Measurements from ENCODE around the gene CEP19.
"Not testable (repeated sequence)": the region's sequence is repeated elsewhere in the genome, so short reads cannot be mapped to it uniquely, and the experiment has no call there.

Gene CEP19, protein sequence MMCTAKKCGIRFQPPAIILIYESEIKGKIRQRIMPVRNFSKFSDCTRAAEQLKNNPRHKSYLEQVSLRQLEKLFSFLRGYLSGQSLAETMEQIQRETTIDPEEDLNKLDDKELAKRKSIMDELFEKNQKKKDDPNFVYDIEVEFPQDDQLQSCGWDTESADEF

GRCh38 chr3:196711838-196712513 is at the start of gene CEP19, which contains the start of gene PIGX:
Gene CEP19, minus strand, starts transcription at chr3:196712250. Its CDS starts 3,593 bp downstream, at chr3:196708657.
Gene PIGX, plus strand, starts transcription at chr3:196712377.
- DNase-seq (ENCODE audit: low spot score): peak; percentile 89

- DNase-seq (ENCODE audit: low spot score): no peak
These were observed 46.1 kb upstream of the CEP19 start for GRCh38 chr3:196757876-196758739.

- no peak for DNase-seq (ENCODE audit: low spot score)
These were observed 44.7 kb upstream of the CEP19 start for GRCh38 chr3:196756732-196757131.

DNA sequence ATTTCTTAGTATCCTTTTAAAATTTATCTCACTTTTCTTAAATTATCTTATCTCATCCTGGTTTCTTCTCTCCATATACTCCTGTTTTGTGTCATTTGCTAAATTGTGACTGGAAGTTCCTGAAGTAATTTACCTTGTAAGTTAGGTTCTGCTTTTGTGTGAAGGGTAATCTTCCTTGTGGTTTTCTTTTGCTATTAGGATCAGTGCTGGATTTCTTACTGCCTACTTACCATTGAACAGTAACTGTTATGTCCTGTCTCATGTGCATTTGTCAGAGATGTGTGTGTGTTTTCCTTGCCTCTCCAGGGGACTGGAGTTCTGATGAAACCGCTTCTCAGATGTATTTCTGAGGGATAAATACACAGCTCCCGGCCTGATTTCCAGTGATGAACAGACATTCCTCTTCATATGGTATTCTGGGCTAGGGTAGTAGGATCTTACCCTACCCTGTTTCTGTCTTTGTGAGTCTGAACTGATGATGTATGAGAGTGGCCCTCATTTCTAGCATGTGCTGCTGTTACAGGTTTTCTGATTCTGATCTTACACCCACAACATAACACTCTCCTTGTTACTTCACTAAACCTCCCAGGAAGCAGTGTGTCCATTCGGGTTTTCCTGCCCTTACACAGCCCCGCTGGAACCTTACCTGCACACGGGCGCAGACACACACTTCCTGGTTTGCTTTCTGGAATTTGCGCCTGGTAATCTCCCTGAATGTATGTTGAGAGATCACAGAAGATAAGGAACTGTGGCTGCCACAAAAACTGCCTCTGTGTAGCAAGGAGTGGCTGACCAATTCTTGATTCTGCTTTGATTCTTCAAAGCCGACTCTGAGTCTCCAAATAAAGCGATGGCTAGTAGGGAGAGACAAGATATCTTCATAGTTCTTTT is 42.3 kb upstream of the CEP19 start:
- DNase-seq (ENCODE audit: low spot score): peak; percentile 12

GRCh38 chr3:196753201-196753600 is 41.2 kb upstream of the CEP19 start:
- no peak for DNase-seq (ENCODE audit: low spot score)

DNA sequence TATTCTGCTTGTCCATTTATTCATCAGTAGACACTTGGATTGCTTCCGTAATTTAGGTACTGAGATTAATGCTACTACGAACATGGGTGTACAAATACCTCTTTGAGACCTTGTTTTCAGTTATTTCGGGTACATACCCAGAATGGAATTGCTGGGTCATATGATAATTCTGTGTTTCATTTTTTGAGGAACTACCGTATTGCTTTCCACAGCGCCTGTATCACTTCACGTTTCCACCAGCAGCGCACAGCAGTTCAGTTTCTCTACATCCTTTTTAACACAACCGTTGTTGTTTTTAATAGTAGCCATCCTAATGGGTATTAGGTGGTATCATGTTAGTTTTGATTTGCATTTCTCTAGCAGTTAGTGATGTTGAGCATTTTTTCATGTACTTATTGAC is 37.1 kb upstream of the CEP19 start:
- no peak for DNase-seq (ENCODE audit: low spot score)

GRCh38 chr3:196743569-196743968 is 31.5 kb upstream of the CEP19 start:
- not testable (repeated sequence) for DNase-seq (ENCODE audit: low spot score)

DNA sequence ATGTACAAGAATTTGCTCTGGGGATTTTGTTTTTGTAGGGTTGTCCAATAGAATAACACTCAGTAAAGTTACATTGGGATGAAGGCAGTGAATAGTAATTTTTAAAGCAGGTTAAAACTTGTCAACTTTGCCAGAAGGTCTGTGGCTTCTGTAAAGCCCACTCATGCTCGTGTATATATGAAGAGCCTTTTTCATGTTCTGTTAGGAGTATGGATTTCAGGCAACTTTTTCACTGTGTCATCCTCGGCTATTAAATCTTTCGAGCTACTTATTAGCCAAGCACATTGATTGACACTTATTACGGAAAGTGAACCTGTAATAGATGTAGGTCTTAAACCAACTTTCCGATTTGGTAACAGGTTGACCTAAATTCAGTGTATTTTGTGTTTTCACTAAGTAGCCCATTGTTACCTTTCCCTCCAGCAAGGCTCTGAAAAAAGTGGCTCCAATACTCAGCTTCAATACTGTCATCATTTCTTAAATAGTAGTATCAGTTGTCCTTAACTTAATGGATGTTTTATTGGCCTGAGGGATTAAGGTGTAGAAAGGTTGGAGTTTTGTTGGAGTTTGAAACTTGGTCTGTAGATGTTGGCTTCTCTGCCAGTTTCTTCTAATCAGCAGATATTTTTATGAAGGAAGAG is 29.3 kb upstream of the CEP19 start:
- no peak for DNase-seq (ENCODE audit: low spot score)

GRCh38 chr3:196740481-196741248 is 28.6 kb upstream of the CEP19 start:
- peak; percentile 20 for DNase-seq (ENCODE audit: low spot score)

- peak; percentile 70 for DNase-seq (ENCODE audit: low spot score)
These were observed 27.8 kb upstream of the CEP19 start, which contains the start of gene PAK2 for GRCh38 chr3:196739671-196740480. Gene PAK2, plus strand, starts transcription at chr3:196739857. Its CDS starts 42,790 bp downstream, at chr3:196782647.

- no peak for DNase-seq (ENCODE audit: low spot score)
These were observed 25.6 kb upstream of the CEP19 start for GRCh38 chr3:196737655-196738054.

DNA sequence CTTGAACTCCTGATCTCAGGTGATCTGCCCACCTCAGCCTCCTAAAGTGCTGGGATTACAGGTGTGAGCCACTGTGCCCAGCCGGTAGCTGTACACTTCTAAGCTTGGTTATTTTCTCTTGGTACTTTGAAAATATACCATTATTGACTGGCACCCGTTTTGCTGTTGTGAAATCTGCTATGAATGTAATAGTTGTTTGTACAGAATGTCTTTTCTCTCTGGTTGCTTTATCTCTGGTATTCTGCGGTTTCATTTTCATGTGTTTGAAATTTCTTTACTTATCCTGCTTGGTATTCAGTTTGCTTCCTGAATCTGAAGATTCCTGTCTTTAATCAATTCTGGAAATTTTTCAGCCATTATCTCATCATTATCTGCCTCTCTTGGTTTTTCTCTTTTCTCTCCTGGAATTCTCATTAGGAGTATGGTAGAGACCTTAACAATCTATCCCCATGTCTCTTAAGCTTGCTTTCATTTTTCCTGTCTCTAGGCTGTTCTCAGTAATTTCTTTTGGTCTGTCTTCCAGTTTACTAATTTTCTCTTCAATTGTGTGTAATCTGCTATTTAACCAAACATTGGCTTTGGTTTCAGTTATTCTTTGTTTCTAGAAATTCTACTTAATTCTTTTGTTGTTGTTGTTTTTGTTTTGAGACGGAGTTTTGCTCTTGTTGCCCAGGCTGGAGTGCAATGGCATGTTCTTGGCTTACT is 24.8 kb upstream of the CEP19 start:
- DNase-seq (ENCODE audit: low spot score): no peak

- DNase-seq (ENCODE audit: low spot score): no peak
These were observed 23.7 kb upstream of the CEP19 start for GRCh38 chr3:196735751-196736150.

DNA sequence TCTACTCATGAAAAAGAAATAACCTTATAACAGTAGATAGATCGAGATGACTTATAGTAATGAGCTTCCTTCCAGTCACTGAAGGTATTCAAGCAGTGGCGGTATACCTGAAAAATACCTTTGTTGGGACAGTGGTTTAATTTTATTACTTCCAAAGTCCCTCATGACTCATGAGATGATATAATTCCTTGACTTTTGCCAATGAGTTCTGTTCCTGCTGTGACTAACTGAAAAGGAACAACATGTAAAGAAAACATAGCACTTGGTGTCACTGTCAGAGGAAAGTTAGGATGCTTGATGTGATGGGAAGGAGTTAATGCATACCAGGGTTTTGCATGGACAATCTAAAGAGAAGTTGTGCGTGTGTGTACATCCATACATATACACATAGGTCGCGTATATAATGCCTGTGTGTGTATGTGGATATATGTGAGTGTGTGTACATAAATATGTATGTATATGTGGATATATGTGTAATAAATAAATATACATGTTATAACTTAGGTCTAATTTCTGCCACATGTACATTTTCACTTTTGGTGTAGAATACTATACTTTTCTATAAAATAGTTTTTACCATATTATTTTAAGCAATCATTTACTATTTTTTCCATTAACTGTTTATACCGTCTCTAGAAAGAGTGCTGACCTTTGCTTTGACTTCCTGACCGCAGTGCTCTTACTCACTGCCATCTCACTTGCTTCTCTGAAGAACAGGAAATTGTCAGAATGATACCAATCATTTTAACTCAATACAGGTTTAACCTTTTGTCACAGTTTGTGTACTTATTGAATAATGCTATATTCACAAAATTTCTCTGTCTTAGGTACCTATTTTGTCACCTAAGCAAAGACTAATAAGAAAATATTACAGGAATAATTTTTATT is 15.0 kb upstream of the CEP19 start:
- DNase-seq (ENCODE audit: low spot score): no peak

GRCh38 chr3:196721097-196721496 is 9.0 kb upstream of the CEP19 start:
- DNase-seq (ENCODE audit: low spot score): no peak

GRCh38 chr3:196717162-196717561 is 5.1 kb upstream of the CEP19 start:
- not testable (repeated sequence) for DNase-seq (ENCODE audit: low spot score)

- no peak for DNase-seq (ENCODE audit: low spot score)
These were observed 714 bp upstream of the CEP19 start for GRCh38 chr3:196712514-196713413.
